Keratinocyte (primary cell): ENCODE measurements around the gene AGPAT3. TPM values are rescaled to one million over a fixed set of nuclear protein-coding genes. Genes with fewer than 3 reads are reported as not detected.
"Not testable (repeated sequence)": the region's sequence is repeated elsewhere in the genome, so short reads cannot be mapped to it uniquely, and the experiment has no call there.

Experiments used
- DNase-seq: peaks from one replicate; pipeline ENCODE4 v3.0.0-alpha.2; 2011; ENCODE audit warnings: low read depth, missing footprints, low spot score
- FAIRE-seq: peaks from 2 replicates; lab custom pipeline; 2011; peaks lifted over from hg19 to GRCh38; lab: Jason Lieb, UNC
- H2AFZ ChIP-seq: 2 replicates; pipeline ENCODE4 v1.6.0; 2012; ENCODE audit warnings: low read length, control low read depth, inconsistent platforms; ENCODE audit not compliant: control insufficient read depth
- H3K27ac ChIP-seq: 2 replicates; pipeline ENCODE4 v1.5.1; 2011; ENCODE audit warnings: low read length; ENCODE audit not compliant: control insufficient read depth, insufficient read depth
- H3K27me3 ChIP-seq: 3 replicates; pipeline ENCODE4 v1.6.0; 2011; ENCODE audit warnings: low read length; ENCODE audit not compliant: control insufficient read depth, insufficient read depth; ENCODE audit errors: extremely low read depth
- H3K36me3 ChIP-seq, 2 experiments: 2 replicates in 1 of 2; 3 replicates in 1 of 2; pipeline ENCODE4 v1.5.1; 2011; ENCODE audit warnings: low read length in 2 of 2, mild to moderate bottlenecking in 1 of 2; ENCODE audit not compliant: control insufficient read depth in 2 of 2, insufficient read depth in 2 of 2; ENCODE audit errors: extremely low read depth in 1 of 2
- H3K4me1 ChIP-seq: 3 replicates; pipeline ENCODE4 v1.5.1; 2011; ENCODE audit warnings: low read length; ENCODE audit not compliant: control insufficient read depth, insufficient read depth; ENCODE audit errors: extremely low read depth
- H3K4me2 ChIP-seq: 3 replicates; pipeline ENCODE4 v1.6.0; 2011; ENCODE audit warnings: low read depth, low read length; ENCODE audit not compliant: control insufficient read depth, insufficient read depth; ENCODE audit errors: extremely low read depth
- H3K4me3 ChIP-seq, 3 experiments: fragments of 200-600 bp in 1 of 3; sonication (generic) in 1 of 3; 2 replicates in 2 of 3; 3 replicates in 1 of 3; pipeline ENCODE4 v1.5.1; 2011 to 2016; ENCODE audit warnings: low read length in 3 of 3, mild to moderate bottlenecking in 3 of 3, control low read depth in 2 of 3, inconsistent platforms in 1 of 3, low read depth in 1 of 3, mixed read lengths in 1 of 3, mixed run types in 1 of 3, moderate library complexity in 1 of 3; ENCODE audit not compliant: control insufficient read depth in 2 of 3, insufficient read depth in 2 of 3; ENCODE audit errors: extremely low read depth in 1 of 3
- H3K79me2 ChIP-seq: 2 replicates; pipeline ENCODE4 v1.6.0; 2012; ENCODE audit warnings: low read length; ENCODE audit not compliant: control insufficient read depth, insufficient read depth
- H3K9ac ChIP-seq: 3 replicates; pipeline ENCODE4 v1.6.0; 2011; ENCODE audit warnings: low read length; ENCODE audit not compliant: control insufficient read depth, insufficient read depth; ENCODE audit errors: extremely low read depth
- H3K9me1 ChIP-seq: 3 replicates; pipeline ENCODE4 v1.6.0; 2011; ENCODE audit warnings: low read length; ENCODE audit not compliant: control insufficient read depth, insufficient read depth; ENCODE audit errors: extremely low read depth
- H3K9me3 ChIP-seq: 2 replicates; pipeline ENCODE4 v1.5.1; 2012; ENCODE audit warnings: low read depth, low read length; ENCODE audit not compliant: control insufficient read depth
- H4K20me1 ChIP-seq: 3 replicates; pipeline ENCODE4 v1.6.0; 2011; ENCODE audit warnings: low read length; ENCODE audit not compliant: control insufficient read depth, insufficient read depth; ENCODE audit errors: extremely low read depth
- CTCF ChIP-seq, 3 experiments: IDR thresholded peaks in 1 of 3; conservative IDR thresholded peaks in 1 of 3; optimal IDR thresholded peaks in 1 of 3; 2 replicates in 2 of 3; 3 replicates in 1 of 3; pipeline versions ENCODE3 to v1.5.1; 2011; ENCODE audit warnings: low read length in 3 of 3, mild to moderate bottlenecking in 3 of 3, moderate library complexity in 2 of 3, control low read depth in 1 of 3, inconsistent platforms in 1 of 3; ENCODE audit not compliant: insufficient read depth in 2 of 3; ENCODE audit errors: extremely low read depth in 1 of 3
- EZH2 ChIP-seq: IDR thresholded peaks from one replicate; pipeline ENCODE4 v1.6.1; 2012; ENCODE audit warnings: inconsistent platforms, mild to moderate bottlenecking, low read length, moderate library complexity
- dilution Hi-C: fragments of 300-500 bp; cut with MboI; formaldehyde crosslinking; loops from one replicate; pipeline ENCODE4 v1.7.0; 2020; ENCODE audit warnings: low sequenced_read_pairs; ENCODE audit not compliant: extremely low pct_ligation_motif_present
- polyA plus RNA-seq, 5 experiments: library from polyadenylated mRNA; depleted of rRNA in 3 of 5; stranded (reverse) in 3 of 5; stranded (forward) in 1 of 5; unstranded in 1 of 5; fragments of >200 nt; gene quantifications; 1 replicate in 1 of 5; 2 replicates in 3 of 5; 3 replicates in 1 of 5; pipeline versions ENCODE4 v1.2.1 to v1.2.3, GENCODE V29; 2011 to 2012; ENCODE audit warnings: missing spikeins in 2 of 5, low read depth in 1 of 5, low replicate concordance in 1 of 5

Gene AGPAT3
- polyA plus RNA-seq, 1 donor (not counting 4 experiments of a cell fraction or from before 2014, with no cell fraction given), result 21.7 TPM

- DNase-seq, result no peak
- no peak for FAIRE-seq
Measured at GRCh38 chr21:43820466-43820865, 44.6 kb upstream of the AGPAT3 start.

GRCh38 chr21:43822166-43822565 lies 42.9 kb upstream of the AGPAT3 start:
- H2AFZ ChIP-seq, H4K20me1 ChIP-seq, H3K9me3 ChIP-seq, H3K27me3 ChIP-seq, H3K4me3 ChIP-seq, H3K9me1 ChIP-seq, H3K4me2 ChIP-seq, dilution Hi-C loops, H3K4me1 ChIP-seq, H3K9ac ChIP-seq, H3K27ac ChIP-seq, H3K36me3 ChIP-seq, H3K79me2 ChIP-seq, FAIRE-seq, DNase-seq: not testable (repeated sequence)

More at GRCh38 chr21:43820466-43820865, 44.6 kb upstream of the AGPAT3 start:
- Histone ChIP-seq H3K9ac (no peak overlapping the region), H2AFZ (no peak overlapping the region), H3K9me3 (peaks cover 2% of the 10 kb centered on the region), H4K20me1 (no peaks in the 10 kb centered on the region), H3K36me3 (no peaks in the 10 kb centered on the region), H3K4me3 (no peak overlapping the region), H3K27me3 (peaks cover 3% of the 10 kb centered on the region), H3K79me2 (no peaks in the 10 kb centered on the region), H3K9me1 (no peaks in the 10 kb centered on the region), H3K27ac (no peak overlapping the region), H3K4me2 (no peak overlapping the region), H3K4me1 (peaks cover 4% of the 10 kb centered on the region)
- no peak for TF ChIP-seq CTCF (optimal IDR thresholded peaks at IDR 0.05 in 1 of 3, IDR thresholded peaks at IDR 0.05 in 1 of 3, conservative IDR thresholded peaks at IDR 0.05 in 1 of 3; ENCODE audit: extremely low read depth in 1 of 3, insufficient read depth in 2 of 3, low read length in 3 of 3)
- TF ChIP-seq EZH2, result no peak
- dilution Hi-C loops, result no loop called here

- H2AFZ ChIP-seq, H3K4me2 ChIP-seq, DNase-seq, H3K4me3 ChIP-seq, H3K79me2 ChIP-seq, dilution Hi-C loops, H4K20me1 ChIP-seq, H3K36me3 ChIP-seq, H3K9ac ChIP-seq, H3K4me1 ChIP-seq, H3K9me3 ChIP-seq, H3K9me1 ChIP-seq, FAIRE-seq, H3K27me3 ChIP-seq, H3K27ac ChIP-seq: not testable (repeated sequence)
Measured at GRCh38 chr21:43822741-43823140, 42.3 kb upstream of the AGPAT3 start.
